SK-N-SH treated with all-trans-retinoic acid at 6 μM for 48 hours (cell line): ENCODE measurements around the gene CEMIP.

Experiments
- ARNTL ChIP-seq: fragments of 450-650 bp; formaldehyde crosslinking; IDR thresholded peaks from 2 replicates; pipeline ENCODE4 v1.5.0; 2020; ENCODE audit warnings: low read depth, mild to moderate bottlenecking, moderate library complexity, borderline replicate concordance
- BACH2 ChIP-seq: fragments of 250-450 bp; sonication (Bioruptor Pico); IDR thresholded peaks from 2 replicates; pipeline ENCODE4 v1.9.0; 2021; ENCODE audit warnings: mild to moderate bottlenecking, borderline replicate concordance
- CSDC2 ChIP-seq: fragments of 250-450 bp; sonication (Bioruptor Pico); IDR thresholded peaks from 2 replicates; pipeline ENCODE4 v1.5.0; 2020; ENCODE audit warnings: mild to moderate bottlenecking, moderate library complexity
- RARB ChIP-seq: fragments of 250-450 bp; sonication (Bioruptor Pico); IDR thresholded peaks from 2 replicates; pipeline ENCODE4 v1.8.0; 2021; ENCODE audit warnings: mild to moderate bottlenecking, moderate library complexity
- ZC3H10 ChIP-seq: fragments of 250-450 bp; sonication (Bioruptor Pico); IDR thresholded peaks from 2 replicates; pipeline ENCODE4 v1.5.1; 2021; ENCODE audit warnings: mild to moderate bottlenecking, moderate library complexity
- ZFP3 ChIP-seq: fragments of 250-450 bp; sonication (Bioruptor Pico); IDR thresholded peaks from 2 replicates; pipeline ENCODE4 v1.5.0; 2020; ENCODE audit warnings: mild to moderate bottlenecking, moderate library complexity
- ZFP30 ChIP-seq: fragments of 450-650 bp; formaldehyde crosslinking; IDR thresholded peaks from 2 replicates; pipeline ENCODE4 v1.5.0; 2022; ENCODE audit warnings: mild to moderate bottlenecking, moderate library complexity
- ZNF565 ChIP-seq: fragments of 450-650 bp; formaldehyde crosslinking; conservative IDR thresholded peaks from 2 replicates; pipeline ENCODE4 v1.5.0; 2020; ENCODE audit warnings: low read depth, mild to moderate bottlenecking, moderate library complexity
- TF ChIP-seq, protein P1 (sequence below): fragments of 250-450 bp; sonication (Bioruptor Pico); IDR thresholded peaks from 2 replicates; pipeline ENCODE4 v1.5.1; 2020; ENCODE audit warnings: low read depth, mild to moderate bottlenecking, moderate library complexity
- TF ChIP-seq, protein P2 (sequence below): fragments of 250-450 bp; sonication (Bioruptor Pico); IDR thresholded peaks from 2 replicates; pipeline ENCODE4 v1.8.0; 2020; ENCODE audit warnings: mild to moderate bottlenecking, moderate library complexity, borderline replicate concordance

DNA sequence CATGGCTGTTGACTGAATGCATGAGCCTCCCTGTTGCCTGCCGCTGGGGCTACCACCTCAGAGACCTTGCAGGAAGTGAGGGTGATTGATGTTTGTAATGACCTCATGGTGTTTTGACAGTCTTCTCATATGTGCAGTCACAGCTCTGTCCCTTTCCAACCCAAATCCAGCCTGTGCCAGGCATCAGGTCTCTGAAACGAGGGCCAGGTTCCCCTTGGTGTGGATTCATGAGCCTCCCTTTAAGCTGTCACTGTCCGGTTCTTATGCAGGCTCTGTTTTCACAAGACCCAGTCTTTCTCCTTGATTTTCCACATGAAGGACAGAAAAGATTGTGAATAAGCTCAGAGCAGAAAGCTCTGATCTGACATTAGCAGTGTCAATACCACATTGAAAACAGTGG is 43.1 kb downstream of the CEMIP start:
- TF ChIP-seq, protein P1, sequence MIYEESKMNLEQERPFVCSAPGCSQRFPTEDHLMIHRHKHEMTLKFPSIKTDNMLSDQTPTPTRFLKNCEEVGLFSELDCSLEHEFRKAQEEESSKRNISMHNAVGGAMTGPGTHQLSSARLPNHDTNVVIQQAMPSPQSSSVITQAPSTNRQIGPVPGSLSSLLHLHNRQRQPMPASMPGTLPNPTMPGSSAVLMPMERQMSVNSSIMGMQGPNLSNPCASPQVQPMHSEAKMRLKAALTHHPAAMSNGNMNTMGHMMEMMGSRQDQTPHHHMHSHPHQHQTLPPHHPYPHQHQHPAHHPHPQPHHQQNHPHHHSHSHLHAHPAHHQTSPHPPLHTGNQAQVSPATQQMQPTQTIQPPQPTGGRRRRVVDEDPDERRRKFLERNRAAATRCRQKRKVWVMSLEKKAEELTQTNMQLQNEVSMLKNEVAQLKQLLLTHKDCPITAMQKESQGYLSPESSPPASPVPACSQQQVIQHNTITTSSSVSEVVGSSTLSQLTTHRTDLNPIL (CRISPR knock-in tag) = no peak
- TF ChIP-seq ARNTL (CRISPR knock-in tag) (no peak), ZFP3 (CRISPR knock-in tag) (no peak), ZFP30 (CRISPR knock-in tag) (no peak), RARB (no peak), BACH2 (CRISPR knock-in tag) (no peak), ZC3H10 (CRISPR knock-in tag) (no peak), CSDC2 (CRISPR knock-in tag) (no peak), ZNF565 (CRISPR knock-in tag) (no peak)
- TF ChIP-seq, protein P2, sequence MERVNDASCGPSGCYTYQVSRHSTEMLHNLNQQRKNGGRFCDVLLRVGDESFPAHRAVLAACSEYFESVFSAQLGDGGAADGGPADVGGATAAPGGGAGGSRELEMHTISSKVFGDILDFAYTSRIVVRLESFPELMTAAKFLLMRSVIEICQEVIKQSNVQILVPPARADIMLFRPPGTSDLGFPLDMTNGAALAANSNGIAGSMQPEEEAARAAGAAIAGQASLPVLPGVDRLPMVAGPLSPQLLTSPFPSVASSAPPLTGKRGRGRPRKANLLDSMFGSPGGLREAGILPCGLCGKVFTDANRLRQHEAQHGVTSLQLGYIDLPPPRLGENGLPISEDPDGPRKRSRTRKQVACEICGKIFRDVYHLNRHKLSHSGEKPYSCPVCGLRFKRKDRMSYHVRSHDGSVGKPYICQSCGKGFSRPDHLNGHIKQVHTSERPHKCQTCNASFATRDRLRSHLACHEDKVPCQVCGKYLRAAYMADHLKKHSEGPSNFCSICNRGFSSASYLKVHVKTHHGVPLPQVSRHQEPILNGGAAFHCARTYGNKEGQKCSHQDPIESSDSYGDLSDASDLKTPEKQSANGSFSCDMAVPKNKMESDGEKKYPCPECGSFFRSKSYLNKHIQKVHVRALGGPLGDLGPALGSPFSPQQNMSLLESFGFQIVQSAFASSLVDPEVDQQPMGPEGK (CRISPR knock-in tag) = no peak
